Fibroblast of villous mesenchyme (primary cell): ENCODE data around the gene GLIS2. TPM values are rescaled to one million over a fixed set of nuclear protein-coding genes. Genes with fewer than 3 reads are reported as not detected.

ENCODE experiments used
- DNase-seq: peaks from one replicate; pipeline ENCODE4 v3.0.0-alpha.2; 2010; ENCODE audit warnings: low read depth
- H3K4me3 ChIP-seq: 2 replicates; pipeline ENCODE4 v1.5.1; 2011; ENCODE audit warnings: low read depth, mild to moderate bottlenecking, low read length
- CTCF ChIP-seq: IDR thresholded peaks from 2 replicates; pipeline ENCODE4 v1.5.1; 2012; ENCODE audit warnings: low read depth, mild to moderate bottlenecking, low read length; ENCODE audit not compliant: insufficient read depth
- total RNA-seq: library from RNA; depleted of rRNA; stranded (reverse); fragments of >200 nt; gene quantifications from 2 replicates; pipeline ENCODE4 v1.2.3, GENCODE V29; 2012

GLIS2 gene
- total RNA-seq, 1 donor = 4.3 TPM

- DNase-seq = peak; percentile 68
- peak; percentile 98 for TF ChIP-seq CTCF
- H3K4me3 ChIP-seq = no peak overlapping the region
Observed at GRCh38 chr16:4288148-4288921, 27.5 kb upstream of the GLIS2 start.

DNA sequence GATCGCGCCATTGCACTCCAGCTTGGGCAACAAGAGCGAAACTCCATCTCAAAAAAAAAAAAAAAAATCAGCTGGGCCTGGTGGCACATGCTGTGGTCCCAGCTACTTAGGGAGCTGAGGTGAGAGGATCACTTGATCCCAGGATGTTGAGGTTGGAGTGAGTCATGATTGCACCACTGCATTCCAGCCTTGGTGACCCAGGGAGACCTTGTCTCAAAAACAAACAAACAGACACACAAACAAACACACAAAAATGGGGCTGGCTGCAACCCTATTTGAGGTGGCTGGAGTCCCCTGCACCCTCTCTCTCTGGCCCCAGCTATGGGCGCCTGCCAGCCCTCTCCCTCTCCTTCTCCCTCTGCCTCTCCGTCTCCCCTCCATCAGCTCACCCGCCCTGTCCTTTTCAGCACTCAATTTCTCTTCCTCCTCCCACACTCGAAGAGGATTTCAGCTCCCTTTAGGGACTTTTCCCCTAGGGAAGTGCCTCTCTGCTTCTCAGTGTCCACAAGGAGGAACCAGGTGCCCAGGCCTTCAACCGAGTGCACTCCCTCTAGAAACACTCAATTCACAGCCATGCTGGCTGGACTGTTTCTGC is 25.5 kb upstream of the GLIS2 start:
- peak; percentile 63 for TF ChIP-seq CTCF
- peak; percentile 94 for DNase-seq
- H3K4me3 ChIP-seq = no peak overlapping the region

GRCh38 chr16:4291699-4292098 is 24.2 kb upstream of the GLIS2 start:
- TF ChIP-seq CTCF = no peak
- no peak for DNase-seq
- H3K4me3 ChIP-seq = no peak overlapping the region

DNA sequence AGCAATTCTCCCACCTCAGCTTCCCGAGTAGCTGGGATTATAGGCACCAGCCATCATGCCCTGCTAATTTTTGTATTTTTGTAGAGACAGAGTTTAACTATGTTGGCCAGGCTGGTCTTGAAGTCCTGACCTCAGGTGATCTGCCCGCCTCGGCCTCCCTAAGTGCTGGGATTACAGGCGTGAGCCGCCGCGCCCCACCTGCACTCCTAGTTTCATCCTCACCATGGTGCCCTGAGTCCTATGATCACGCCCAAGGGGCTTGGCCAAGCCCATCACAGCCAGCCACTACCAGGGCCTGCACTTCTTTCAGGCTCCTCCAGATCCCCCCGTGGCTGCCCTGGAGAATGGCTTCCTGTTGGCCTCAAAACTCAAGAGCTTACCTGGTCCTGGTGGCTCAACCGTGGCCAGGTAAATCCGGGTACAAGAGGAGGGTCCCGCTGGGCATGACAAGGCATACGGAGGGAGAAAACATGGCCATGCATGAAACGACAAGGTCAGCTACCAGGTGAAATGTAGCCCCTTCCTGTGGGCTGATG is 22.6 kb upstream of the GLIS2 start:
- TF ChIP-seq CTCF = no peak
- no peak overlapping the region for H3K4me3 ChIP-seq
- DNase-seq = no peak

DNA sequence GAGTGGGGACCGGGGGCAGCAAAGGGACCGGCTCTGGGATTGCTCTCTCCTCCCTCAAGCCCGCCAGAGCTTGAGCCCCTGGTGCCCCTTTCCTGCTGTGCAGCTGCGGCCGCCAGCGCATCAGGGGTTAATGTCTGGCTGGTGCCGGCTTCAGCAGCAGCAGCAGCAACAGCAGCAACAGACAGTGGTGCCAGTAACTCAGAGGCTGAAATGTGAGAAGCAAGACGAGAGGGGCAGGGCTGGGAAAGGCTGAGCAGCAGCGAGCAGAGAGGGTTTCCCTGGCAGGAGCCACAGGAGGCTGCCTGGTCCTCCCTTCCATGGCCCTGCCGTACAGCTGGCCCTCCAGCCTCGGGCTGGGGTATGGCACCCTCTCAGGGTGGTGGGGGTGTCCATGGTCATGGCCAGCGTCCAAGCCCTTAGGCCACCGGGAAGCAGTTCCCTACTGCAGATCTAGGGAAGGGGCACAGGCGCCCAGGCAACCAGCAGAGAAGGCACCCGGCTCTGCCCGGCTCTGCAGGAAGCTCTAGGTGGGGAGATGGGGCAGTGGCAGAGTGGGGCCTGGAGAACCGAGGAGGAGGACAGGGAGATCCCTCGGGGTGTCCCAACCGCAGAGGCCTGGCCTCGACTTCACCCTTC is 21.9 kb upstream of the GLIS2 start:
- DNase-seq = peak; percentile 84
- TF ChIP-seq CTCF = no peak
- H3K4me3 ChIP-seq = peak overlapping the region; percentile 6

DNA sequence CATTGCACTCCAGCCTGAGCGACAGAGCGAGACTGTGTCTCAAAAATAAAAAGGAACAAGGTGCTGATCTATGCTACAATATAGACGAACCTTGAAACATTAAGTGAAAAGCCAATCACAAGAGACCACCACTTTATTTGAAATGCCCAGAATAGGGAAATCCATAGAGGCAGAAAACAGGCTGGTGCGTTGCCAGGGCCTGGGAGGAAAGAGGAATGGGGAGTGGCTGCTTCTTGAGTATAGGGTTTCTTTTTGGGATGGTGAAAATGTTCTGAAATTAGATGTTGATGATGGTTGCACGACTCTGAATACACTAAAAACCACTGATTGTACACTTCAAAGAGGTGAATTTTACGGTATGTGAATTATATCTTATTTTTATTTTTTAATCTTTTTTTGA is 20.3 kb upstream of the GLIS2 start:
- no peak for DNase-seq
- no peak overlapping the region for H3K4me3 ChIP-seq
- TF ChIP-seq CTCF = no peak
